Adipocyte (in vitro differentiated cells): ENCODE measurements around the gene SPINK7.
"Not testable (repeated sequence)": the region's sequence is repeated elsewhere in the genome, so short reads cannot be mapped to it uniquely, and the experiment has no call there.

Experiments used
- DNase-seq: peaks from one replicate; pipeline ENCODE4 v3.0.0-alpha.2; 2015; ENCODE audit warnings: low read depth
- H3K27me3 ChIP-seq: replicated peaks from 2 replicates; pipeline ENCODE4 v1.7.0; 2013; ENCODE audit warnings: mild to moderate bottlenecking, low read length, moderate library complexity; ENCODE audit not compliant: control insufficient read depth, insufficient read depth
- H3K36me3 ChIP-seq: 2 replicates; pipeline ENCODE4 v1.7.0; 2013; ENCODE audit warnings: low read length, mild to moderate bottlenecking, moderate library complexity; ENCODE audit not compliant: control insufficient read depth, insufficient read depth, severe bottlenecking
- H3K4me1 ChIP-seq: 2 replicates; pipeline ENCODE4 v1.7.0; 2013; ENCODE audit warnings: mild to moderate bottlenecking, low read length, moderate library complexity; ENCODE audit not compliant: control insufficient read depth, insufficient read depth
- H3K4me3 ChIP-seq: 2 replicates; pipeline ENCODE4 v1.7.0; 2013; ENCODE audit warnings: mild to moderate bottlenecking, low read length, moderate library complexity
- H3K9ac ChIP-seq: 2 replicates; pipeline ENCODE4 v1.7.0; 2013; ENCODE audit warnings: mild to moderate bottlenecking, low read length, moderate library complexity
- H3K9me3 ChIP-seq: 2 replicates; pipeline ENCODE4 v1.7.0; 2013; ENCODE audit warnings: mild to moderate bottlenecking, low read length, moderate library complexity; ENCODE audit not compliant: control insufficient read depth

SPINK7 gene

DNA sequence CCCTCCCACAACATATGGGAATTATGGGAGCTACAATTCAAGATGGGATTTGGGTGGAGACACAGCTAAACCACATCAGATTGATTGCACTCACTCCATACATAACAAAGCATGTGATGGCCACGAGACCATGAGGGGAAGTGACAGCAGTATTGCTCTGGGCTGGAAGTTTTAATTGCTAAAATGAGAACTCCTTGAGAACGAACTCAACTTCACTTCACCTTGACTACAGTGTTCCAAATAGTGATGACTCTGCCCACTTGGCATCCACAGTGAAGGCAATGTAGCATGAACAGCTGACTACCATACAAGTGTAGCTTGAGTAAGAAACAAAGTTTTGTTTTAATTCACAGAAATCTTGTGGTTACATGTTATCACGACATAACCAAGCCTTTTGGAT lies 739 bp upstream of the SPINK7 start:
- H3K9ac ChIP-seq = no peak overlapping the region
- no peak overlapping the region for H3K4me3 ChIP-seq
- H3K36me3 ChIP-seq = no peaks in the 10 kb centered on the region
- no peaks in the 10 kb centered on the region for H3K27me3 ChIP-seq
- peaks cover 5% of the 10 kb centered on the region for H3K9me3 ChIP-seq
- no peak for DNase-seq
- no peaks in the 10 kb centered on the region for H3K4me1 ChIP-seq

DNA sequence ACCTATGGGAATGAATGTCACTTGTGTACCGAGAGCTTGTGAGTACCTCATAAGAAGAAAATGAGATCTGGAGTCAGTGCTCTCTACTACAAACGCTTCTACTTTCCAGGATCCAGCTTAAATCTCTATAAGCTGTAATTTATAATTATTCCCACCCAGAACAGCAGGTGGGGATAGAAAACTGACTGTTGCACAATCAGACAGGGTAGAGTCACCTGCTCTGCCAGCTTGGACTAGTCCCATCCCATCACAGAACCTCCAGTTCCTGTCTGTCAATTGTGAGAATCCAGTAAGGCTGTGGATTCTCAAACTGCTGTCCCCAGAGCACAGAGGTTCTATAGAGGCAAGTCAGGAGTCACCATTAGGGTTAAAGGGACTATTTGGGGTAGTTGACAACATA lies 2.0 kb downstream of the SPINK7 start:
- Histone ChIP-seq H3K9me3 (no peaks in the 10 kb centered on the region), H3K36me3 (no peaks in the 10 kb centered on the region), H3K4me3 (no peak overlapping the region), H3K4me1 (no peaks in the 10 kb centered on the region), H3K27me3 (no peaks in the 10 kb centered on the region), H3K9ac (no peak overlapping the region)
- DNase-seq = no peak

DNA sequence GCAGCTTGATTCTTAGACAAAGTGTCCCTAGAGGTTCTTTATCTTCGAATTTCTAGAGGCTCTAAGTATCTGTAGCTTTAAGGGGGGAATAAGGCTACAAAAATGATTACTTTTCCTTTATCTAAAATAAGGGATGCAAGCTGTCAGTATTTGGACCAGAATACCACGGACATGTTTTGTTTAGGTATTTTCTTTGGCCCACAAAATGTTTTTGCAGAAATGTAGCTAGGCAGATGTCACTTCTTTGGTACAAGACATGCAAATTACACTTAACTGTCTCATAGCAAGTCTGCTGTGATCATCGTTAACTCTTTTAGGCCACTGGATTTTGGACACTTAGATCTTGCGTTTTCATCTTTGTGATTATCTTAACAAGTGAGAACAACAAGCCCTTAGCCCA lies 2.5 kb downstream of the SPINK7 start:
- no peak for DNase-seq
- no peaks in the 10 kb centered on the region for H3K36me3 ChIP-seq
- H3K27me3 ChIP-seq = no peaks in the 10 kb centered on the region
- H3K4me3 ChIP-seq = no peak overlapping the region
- H3K4me1 ChIP-seq = no peaks in the 10 kb centered on the region
- no peak overlapping the region for H3K9ac ChIP-seq
- H3K9me3 ChIP-seq = no peaks in the 10 kb centered on the region

DNA sequence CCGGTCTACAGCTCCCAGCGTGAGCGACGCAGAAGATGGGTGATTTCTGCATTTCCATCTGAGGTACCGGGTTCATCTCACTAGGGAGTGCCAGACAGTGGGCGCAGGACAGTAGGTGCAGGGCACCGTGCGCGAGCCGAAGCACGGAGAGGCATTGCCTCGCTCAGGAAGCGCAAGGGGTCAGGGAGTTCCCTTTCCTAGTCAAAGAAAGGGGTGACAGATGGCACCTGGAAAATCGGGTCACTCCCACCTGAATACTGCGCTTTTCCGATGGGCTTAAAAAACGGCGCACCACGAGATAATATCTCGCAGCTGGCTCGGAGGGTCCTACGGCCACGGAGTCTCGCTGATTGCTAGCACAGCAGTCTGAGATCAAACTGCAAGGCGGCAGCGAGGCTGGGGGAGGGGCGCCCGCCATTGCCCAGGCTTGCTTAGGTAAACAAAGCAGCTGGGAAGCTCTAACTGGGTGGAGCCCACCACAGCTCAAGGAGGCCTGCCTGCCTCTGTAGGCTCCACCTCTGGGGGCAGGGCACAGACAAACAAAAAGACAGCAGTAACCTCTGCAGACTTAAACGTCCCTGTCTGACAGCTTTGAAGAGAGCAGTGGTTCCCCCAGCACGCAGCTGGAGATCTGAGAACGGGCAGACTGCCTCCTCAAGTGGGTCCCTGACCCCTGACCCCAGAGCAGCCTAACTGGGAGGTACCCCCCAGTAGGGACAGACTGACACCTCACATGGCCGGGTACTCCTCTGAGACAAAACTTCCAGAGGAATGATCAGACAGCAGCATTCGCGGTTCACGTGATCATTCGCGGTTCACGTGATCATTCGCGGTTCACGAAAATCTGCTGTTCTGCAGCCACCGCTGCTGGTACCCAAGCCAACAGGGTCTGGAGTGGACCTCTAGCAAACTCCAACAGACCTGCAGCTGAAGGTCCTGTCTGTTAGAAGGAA lies 8.1 kb downstream of the SPINK7 start:
- H3K36me3 ChIP-seq, H3K4me1 ChIP-seq, H3K9me3 ChIP-seq, DNase-seq, H3K9ac ChIP-seq, H3K27me3 ChIP-seq: not testable (repeated sequence)
- peak overlapping the region; percentile 54 for H3K4me3 ChIP-seq

DNA sequence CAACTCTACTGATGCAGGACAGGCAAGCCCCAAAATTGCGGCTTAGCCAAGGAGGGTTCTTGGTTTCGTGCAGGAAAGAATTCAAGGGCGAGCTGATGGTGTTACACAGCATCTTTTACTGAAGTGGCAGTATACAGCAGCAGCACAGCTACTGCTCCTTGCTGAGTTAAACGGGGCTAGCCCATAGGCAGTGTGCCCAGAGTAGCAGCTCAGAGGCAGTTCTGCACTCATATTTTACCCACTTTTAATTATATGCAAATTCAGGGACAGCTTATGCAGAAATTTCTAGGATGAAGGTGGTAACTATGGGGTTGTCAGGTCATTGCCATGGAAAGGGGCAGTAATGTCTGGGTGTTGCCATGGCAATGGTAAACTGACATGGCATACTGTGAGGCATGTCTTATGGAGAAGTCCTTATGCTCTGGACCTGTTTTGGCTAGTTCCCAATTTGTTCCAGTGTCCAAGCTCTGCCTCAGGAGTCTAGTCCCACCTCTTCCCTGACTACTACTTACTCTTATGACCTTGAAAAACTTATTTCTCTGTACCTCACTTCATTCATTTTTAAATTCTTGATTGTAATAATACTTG lies 21.1 kb downstream of the SPINK7 start:
- H3K27me3 ChIP-seq = no peaks in the 10 kb centered on the region
- no peak overlapping the region for H3K4me3 ChIP-seq
- no peaks in the 10 kb centered on the region for H3K4me1 ChIP-seq
- DNase-seq = no peak
- no peak overlapping the region for H3K9ac ChIP-seq
- H3K9me3 ChIP-seq = peaks cover 4% of the 10 kb centered on the region
- no peaks in the 10 kb centered on the region for H3K36me3 ChIP-seq

DNA sequence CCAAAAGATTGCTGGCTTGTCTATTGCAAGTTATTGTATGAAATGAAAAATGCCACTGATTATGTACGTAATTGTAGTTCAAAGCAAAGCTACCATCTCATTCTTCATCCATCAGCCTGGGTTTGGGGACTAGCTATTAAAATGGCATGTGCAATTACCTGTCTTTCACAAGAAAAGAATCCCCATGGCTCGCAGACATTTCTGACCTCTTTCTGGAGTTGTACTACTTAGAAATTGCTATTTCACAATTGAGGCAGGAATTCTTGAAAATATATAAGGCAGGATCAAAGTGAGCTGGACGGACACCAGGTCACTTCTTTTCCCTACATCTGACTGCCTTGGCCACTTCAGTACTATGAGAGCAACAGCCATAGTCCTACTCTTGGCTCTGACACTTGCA lies 23.0 kb downstream of the SPINK7 start, which contains the start of gene SPINK9:
SPINK9 (plus strand) TSS at position 301 of the 400 bp plus-strand sequence; CDS start at position 356, 55 bp downstream.
- no peak within 1 kb of the TSS for H3K4me3 ChIP-seq
- H3K27me3 ChIP-seq = no peaks in the 10 kb centered on the region
- H3K36me3 ChIP-seq = no peaks in the 10 kb centered on the region
- DNase-seq = no peak
- H3K9me3 ChIP-seq = peaks cover 4% of the 10 kb centered on the region
- H3K9ac ChIP-seq = no peak within 1 kb of the TSS
- no peaks in the 10 kb centered on the region for H3K4me1 ChIP-seq

DNA sequence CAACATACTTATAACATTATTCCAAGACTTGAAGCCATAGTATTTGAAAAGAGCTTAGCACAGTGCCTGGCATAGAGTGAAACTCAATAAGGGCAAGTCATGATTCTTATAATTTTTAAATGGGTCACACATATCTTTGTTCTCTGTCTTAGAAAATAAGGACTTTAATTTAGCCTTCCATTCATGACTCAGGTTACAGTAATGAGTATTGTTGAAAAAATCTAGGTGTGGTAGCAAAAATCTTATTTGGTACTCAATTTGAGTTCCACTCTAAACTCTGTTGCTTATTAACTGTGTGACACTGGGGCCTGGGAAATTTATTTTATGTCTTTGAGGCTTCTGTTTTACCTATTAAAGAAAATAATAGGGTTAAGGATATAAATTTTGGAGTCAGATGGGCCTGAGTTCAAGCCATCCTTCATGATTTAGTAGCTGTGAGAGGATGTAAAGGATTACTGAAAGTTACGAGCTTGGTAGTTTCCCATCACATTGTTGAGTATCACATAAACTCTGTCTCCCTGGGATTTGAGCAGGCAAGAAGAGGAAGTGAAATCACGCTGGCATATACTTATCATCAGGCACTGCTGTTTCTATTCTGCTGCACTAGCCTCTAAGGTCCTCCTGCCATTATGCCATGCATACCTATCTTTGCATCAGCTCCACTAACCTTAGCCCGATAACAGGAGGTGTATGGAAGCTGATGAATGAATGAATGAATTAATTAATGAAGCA lies 24.6 kb downstream of the SPINK7 start:
- Histone ChIP-seq H3K27me3 (no peaks in the 10 kb centered on the region), H3K9me3 (no peaks in the 10 kb centered on the region), H3K36me3 (no peaks in the 10 kb centered on the region), H3K9ac (no peak overlapping the region), H3K4me1 (no peaks in the 10 kb centered on the region), H3K4me3 (no peak overlapping the region)
- DNase-seq = no peak

DNA sequence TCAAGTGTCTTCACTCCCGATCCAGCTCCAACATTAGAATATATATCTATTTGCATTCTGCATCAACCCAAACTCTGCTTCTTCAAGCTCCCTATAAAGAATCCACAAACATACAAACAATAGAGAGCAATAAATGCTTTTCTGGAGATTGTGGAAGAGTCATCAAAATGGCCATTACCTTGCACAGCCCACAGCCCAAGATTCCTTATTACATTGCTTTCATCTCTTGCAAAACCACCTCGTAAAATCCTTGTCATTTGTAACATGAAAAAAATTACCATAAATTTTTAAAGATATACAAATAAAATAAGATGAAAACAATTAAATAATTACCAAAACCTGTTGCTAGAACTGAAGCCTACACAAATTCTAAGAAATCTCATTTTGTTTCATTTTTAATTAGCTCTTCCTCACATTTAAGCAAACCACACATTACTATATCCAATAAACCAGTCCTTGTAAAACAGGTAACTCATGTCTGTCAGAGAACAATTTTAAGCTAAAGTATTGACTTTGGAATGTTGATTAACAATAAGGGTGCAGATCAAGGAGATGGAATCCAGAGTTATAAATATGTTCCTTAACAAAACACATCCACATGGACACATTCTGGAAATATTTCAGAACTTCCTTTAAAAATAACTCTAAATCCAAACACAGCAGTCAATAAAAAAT lies 30.3 kb downstream of the SPINK7 start:
- H3K9me3 ChIP-seq = no peaks in the 10 kb centered on the region
- no peaks in the 10 kb centered on the region for H3K36me3 ChIP-seq
- H3K4me1 ChIP-seq = no peaks in the 10 kb centered on the region
- H3K27me3 ChIP-seq = no peaks in the 10 kb centered on the region
- no peak overlapping the region for H3K9ac ChIP-seq
- no peak overlapping the region for H3K4me3 ChIP-seq
- no peak for DNase-seq

DNA sequence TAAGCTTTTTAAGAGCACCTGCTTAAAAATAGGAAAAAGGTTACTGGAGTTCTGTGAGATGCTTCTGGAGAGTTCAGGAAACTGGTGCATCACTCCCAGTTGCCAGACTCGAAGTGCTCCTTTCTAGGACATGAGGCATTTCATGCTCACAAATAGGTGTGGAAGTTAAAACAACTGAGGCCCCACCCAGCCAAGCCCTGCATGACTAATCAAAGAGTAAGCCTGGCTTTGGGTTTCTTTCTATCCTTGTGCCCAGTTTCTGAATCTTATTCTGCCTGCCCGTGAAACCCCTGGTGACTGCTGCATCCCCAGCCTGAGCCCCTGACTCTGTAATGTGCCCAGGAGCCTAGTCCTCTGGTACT lies 30.8 kb downstream of the SPINK7 start:
- Histone ChIP-seq H3K36me3 (no peaks in the 10 kb centered on the region), H3K27me3 (no peaks in the 10 kb centered on the region), H3K9ac (no peak overlapping the region), H3K9me3 (no peaks in the 10 kb centered on the region), H3K4me1 (no peaks in the 10 kb centered on the region), H3K4me3 (no peak overlapping the region)
- no peak for DNase-seq

DNA sequence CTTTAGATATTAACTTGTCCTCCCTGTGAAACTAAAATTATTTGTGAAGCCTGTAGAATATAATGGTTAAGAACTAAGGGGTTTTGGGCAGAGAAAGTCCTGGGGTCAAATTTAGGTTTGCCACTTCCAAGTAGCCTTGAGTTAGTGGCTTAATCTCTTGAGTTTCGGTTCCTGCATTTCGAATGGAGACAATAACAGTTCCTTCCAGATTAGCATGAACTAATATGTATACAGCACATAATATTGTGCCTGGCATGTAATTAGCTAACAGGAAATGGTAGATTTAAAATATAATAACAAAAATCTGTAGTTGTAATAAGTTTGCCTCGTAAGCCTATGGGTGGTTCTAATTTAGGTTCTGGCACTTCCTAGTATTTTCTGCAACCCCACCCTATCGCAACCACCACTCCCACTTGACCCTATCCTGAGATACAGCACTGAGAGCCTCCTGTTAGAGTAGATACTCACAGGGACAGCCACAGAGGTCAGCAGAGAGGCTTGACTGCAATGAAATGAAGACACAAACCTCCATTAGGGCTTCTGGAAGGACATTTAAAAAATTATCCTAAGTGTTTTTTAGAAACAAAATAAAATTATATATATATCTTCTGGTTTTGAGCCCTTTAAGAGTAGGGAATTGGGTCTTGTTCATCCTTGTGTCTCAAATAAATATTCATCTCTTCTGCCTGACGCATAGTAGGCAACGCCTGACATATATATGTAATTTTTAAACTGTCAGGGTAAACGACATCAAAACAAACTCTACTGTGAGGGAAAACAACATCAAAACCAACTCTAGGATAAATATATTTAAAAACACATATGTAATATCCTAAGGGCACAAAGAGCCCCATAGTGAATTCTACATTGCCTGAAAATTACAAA lies 31.6 kb downstream of the SPINK7 start:
- Histone ChIP-seq H3K4me3 (no peak overlapping the region), H3K4me1 (no peaks in the 10 kb centered on the region), H3K27me3 (no peaks in the 10 kb centered on the region), H3K9ac (no peak overlapping the region), H3K9me3 (no peaks in the 10 kb centered on the region), H3K36me3 (no peaks in the 10 kb centered on the region)
- DNase-seq = no peak
